Measurements from ENCODE around the gene AAMDC.
"Not testable (repeated sequence)": the region's sequence is repeated elsewhere in the genome, so short reads cannot be mapped to it uniquely, and the experiment has no call there.

AAMDC gene

GRCh38 chr11:77890100-77890614, 69.2 kb downstream of the AAMDC start:
- not testable (repeated sequence) for DNase-seq

GRCh38 chr11:77890619-77891056, 69.7 kb downstream of the AAMDC start:
- DNase-seq, result not testable (repeated sequence)

- DNase-seq, result not testable (repeated sequence)
Observed at GRCh38 chr11:77891256-77891655, 70.3 kb downstream of the AAMDC start.

GRCh38 chr11:77891703-77892102, 70.8 kb downstream of the AAMDC start:
- DNase-seq, result not testable (repeated sequence)

- DNase-seq, result not testable (repeated sequence)
Observed at GRCh38 chr11:77894949-77895348, 74.0 kb downstream of the AAMDC start.

GRCh38 chr11:77908835-77909234, 87.9 kb downstream of the AAMDC start:
- DNase-seq, result no peak

- DNase-seq, result no peak
Observed at GRCh38 chr11:77909277-77909676, 88.3 kb downstream of the AAMDC start.

GRCh38 chr11:77910828-77911227, 89.9 kb downstream of the AAMDC start:
- not testable (repeated sequence) for DNase-seq

- not testable (repeated sequence) for DNase-seq
Observed at GRCh38 chr11:77913608-77914306, 92.8 kb downstream of the AAMDC start.

GRCh38 chr11:77914307-77914791, 93.4 kb downstream of the AAMDC start:
- not testable (repeated sequence) for DNase-seq

- not testable (repeated sequence) for DNase-seq
Observed at GRCh38 chr11:77917713-77918112, 96.8 kb downstream of the AAMDC start.
